H9 (cell line): Measurements from ENCODE around the gene RRP1B. TPM values are rescaled to one million over a fixed set of nuclear protein-coding genes. Genes with fewer than 3 reads are reported as not detected.
A peak's percentile ranks its signal among the peaks of the same experiment; 100 is the strongest.

Experiments used
- DNase-seq: peaks from one replicate; pipeline ENCODE4 v3.0.0-alpha.2; 2017
- H2AFZ ChIP-seq: one replicate; pipeline ENCODE4 v1.6.1; 2013; ENCODE audit warnings: mild to moderate bottlenecking, low read length, control low read depth, moderate library complexity
- H2AK5ac ChIP-seq: 2 replicates; pipeline ENCODE4 v1.6.1; 2013; ENCODE audit warnings: low read length, control low read depth, mixed read lengths; ENCODE audit not compliant: insufficient read length
- H2BK120ac ChIP-seq: one replicate; pipeline ENCODE4 v1.6.1; 2013; ENCODE audit warnings: low read depth, mild to moderate bottlenecking, low read length, control low read depth, inconsistent platforms; ENCODE audit not compliant: poor library complexity, severe bottlenecking
- H2BK12ac ChIP-seq: 2 replicates; pipeline ENCODE4 v1.6.1; 2013; ENCODE audit warnings: low read length, control low read depth, mixed read lengths, low read depth; ENCODE audit not compliant: insufficient read length
- H2BK15ac ChIP-seq: 2 replicates; pipeline ENCODE4 v1.6.1; 2013; ENCODE audit warnings: low read depth, low read length, control low read depth
- H2BK20ac ChIP-seq: one replicate; pipeline ENCODE4 v1.6.1; 2013; ENCODE audit warnings: low read depth, mild to moderate bottlenecking, low read length, control low read depth, inconsistent platforms; ENCODE audit not compliant: poor library complexity, severe bottlenecking
- H2BK5ac ChIP-seq: 2 replicates; pipeline ENCODE4 v1.6.1; 2013; ENCODE audit warnings: low read length, control low read depth, mixed read lengths; ENCODE audit not compliant: insufficient read length
- H3K14ac ChIP-seq: 2 replicates; pipeline ENCODE4 v1.6.1; 2013; ENCODE audit warnings: low read length, control low read depth; ENCODE audit not compliant: insufficient read depth
- H3K18ac ChIP-seq: 2 replicates; pipeline ENCODE4 v1.6.1; 2013; ENCODE audit warnings: low read depth, mild to moderate bottlenecking, mixed read lengths, low read length, control low read depth; ENCODE audit not compliant: insufficient read length
- H3K23ac ChIP-seq: 2 replicates; pipeline ENCODE4 v1.6.1; 2013; ENCODE audit warnings: low read length, control low read depth, mixed read lengths, low read depth; ENCODE audit not compliant: insufficient read length
- H3K23me2 ChIP-seq: 2 replicates; pipeline ENCODE4 v1.6.1; 2013; ENCODE audit warnings: low read depth, mild to moderate bottlenecking, mixed read lengths, low read length, control low read depth; ENCODE audit not compliant: insufficient read length, poor library complexity, severe bottlenecking
- H3K27ac ChIP-seq: 2 replicates; pipeline ENCODE4 v1.5.1; 2013; ENCODE audit warnings: low read length, control low read depth, mixed read lengths, low read depth; ENCODE audit not compliant: insufficient read length
- H3K27me3 ChIP-seq: 2 replicates; pipeline ENCODE4 v1.6.1; 2013; ENCODE audit warnings: low read length, control low read depth, inconsistent platforms; ENCODE audit not compliant: insufficient read depth
- H3K4ac ChIP-seq: 2 replicates; pipeline ENCODE4 v1.6.1; 2013; ENCODE audit warnings: low read depth, mild to moderate bottlenecking, control low read depth, inconsistent platforms, low read length, moderate library complexity
- H3K4me1 ChIP-seq: 2 replicates; pipeline ENCODE4 v1.6.1; 2013; ENCODE audit warnings: low read length, control low read depth, inconsistent platforms; ENCODE audit not compliant: insufficient read depth
- H3K4me2 ChIP-seq: 2 replicates; pipeline ENCODE4 v1.6.1; 2013; ENCODE audit warnings: low read length, control low read depth, mixed read lengths; ENCODE audit not compliant: insufficient read length, insufficient read depth
- H3K56ac ChIP-seq: 2 replicates; pipeline ENCODE4 v1.6.1; 2013; ENCODE audit warnings: low read depth, mild to moderate bottlenecking, mixed read lengths, low read length, control low read depth; ENCODE audit not compliant: insufficient read length
- H3K79me1 ChIP-seq: 2 replicates; pipeline ENCODE4 v1.6.1; 2013; ENCODE audit warnings: low read depth, mild to moderate bottlenecking, moderate library complexity, low read length, control low read depth, inconsistent platforms; ENCODE audit not compliant: insufficient read depth, poor library complexity, severe bottlenecking
- H3K79me2 ChIP-seq: 2 replicates; pipeline ENCODE4 v1.6.1; 2013; ENCODE audit warnings: low read length, control low read depth, inconsistent platforms; ENCODE audit not compliant: insufficient read depth
- H3K9ac ChIP-seq: 2 replicates; pipeline ENCODE4 v1.6.1; 2013; ENCODE audit warnings: low read length, control low read depth, mixed read lengths; ENCODE audit not compliant: insufficient read length; ENCODE audit errors: extremely low read depth
- H3K9me3 ChIP-seq: one replicate; pipeline ENCODE4 v1.6.1; 2013; ENCODE audit warnings: low read depth, low read length, inconsistent platforms; ENCODE audit not compliant: control insufficient read depth
- H3T11ph ChIP-seq: one replicate; pipeline ENCODE4 v1.6.1; 2013; ENCODE audit warnings: mild to moderate bottlenecking, low read length, control low read depth, inconsistent platforms
- H4K20me1 ChIP-seq: one replicate; pipeline ENCODE4 v1.6.1; 2013; ENCODE audit not compliant: control insufficient read depth, insufficient read length, insufficient read depth
- H4K5ac ChIP-seq: 2 replicates; pipeline ENCODE4 v1.6.1; 2013; ENCODE audit warnings: low read depth, mild to moderate bottlenecking, mixed read lengths, low read length, control low read depth; ENCODE audit not compliant: insufficient read length
- H4K8ac ChIP-seq: replicated peaks from 2 replicates; pipeline ENCODE4 v1.6.1; 2013; ENCODE audit warnings: low read length, control low read depth, mixed read lengths, low read depth; ENCODE audit not compliant: insufficient read length
- H4K91ac ChIP-seq: 2 replicates; pipeline ENCODE4 v1.6.1; 2013; ENCODE audit warnings: low read depth, mild to moderate bottlenecking, moderate library complexity, mixed read lengths, low read length, control low read depth; ENCODE audit not compliant: insufficient read length
- H3K27ac Mint-ChIP-seq, 3 experiments: 2 replicates in 2 of 3; 3 replicates in 1 of 3; pipeline ENCODE4 v1.8.0; 2020 to 2021; ENCODE audit warnings: mixed read lengths in 3 of 3, mild to moderate bottlenecking in 1 of 3, moderate library complexity in 1 of 3
- H3K27me3 Mint-ChIP-seq: 2 replicates; pipeline ENCODE4 v1.8.0; 2021; ENCODE audit warnings: low read depth, mild to moderate bottlenecking, moderate library complexity, mixed read lengths
- H3K36me3 Mint-ChIP-seq, 3 experiments: 2 replicates in 2 of 3; 3 replicates in 1 of 3; pipeline ENCODE4 v1.8.0; 2020 to 2021; ENCODE audit warnings: low read depth in 3 of 3, mixed read lengths in 3 of 3; ENCODE audit not compliant: insufficient read depth in 1 of 3
- H3K4me1 Mint-ChIP-seq, 2 experiments: 2 replicates each; pipeline ENCODE4 v1.8.0; 2020; ENCODE audit warnings: mixed read lengths in 2 of 2
- H3K4me3 Mint-ChIP-seq, 2 experiments: 2 replicates in 1 of 2; 3 replicates in 1 of 2; pipeline ENCODE4 v1.8.0; 2020 to 2021; ENCODE audit warnings: mild to moderate bottlenecking in 2 of 2, mixed read lengths in 2 of 2, moderate library complexity in 1 of 2
- H3K9me3 Mint-ChIP-seq, 2 experiments: 2 replicates in 1 of 2; 3 replicates in 1 of 2; pipeline ENCODE4 v1.8.0; 2020; ENCODE audit warnings: mild to moderate bottlenecking in 2 of 2, mixed read lengths in 2 of 2, moderate library complexity in 1 of 2
- CTCF ChIP-seq: fragments of 200-600 bp; sonication (generic); conservative IDR thresholded peaks from 3 replicates; pipeline ENCODE4 v1.8.0; 2021; ENCODE audit warnings: antibody characterized with exemption, mild to moderate bottlenecking
- WGBS: extraction: QIAGEN DNeasy Blood & Tissue Kit; methylation state at CpG from one replicate; pipeline ENCODE4 v1.1.7; 2013; ENCODE audit warnings: missing lambda C conversion rate, low lambda C conversion rate, mixed read lengths; ENCODE audit not compliant: insufficient read length; ENCODE audit errors: extremely low coverage; 5-methylcytosine and 5-hydroxymethylcytosine counted together
- total RNA-seq: library from RNA; stranded (reverse); gene quantifications from 2 replicates; pipeline ENCODE4 v1.2.1, GENCODE V29; 2021

Gene RRP1B
- total RNA-seq, 1 experiment from 2014 or later, result 96.6 TPM

- Histone ChIP-seq H3K18ac (no peak overlapping the region), H2BK120ac (no peak overlapping the region), H2BK5ac (no peak overlapping the region), H3K79me2 (peaks cover 7% of the 10 kb centered on the region; the same call in 1 of the 2 replicates), H3K9ac (no peak overlapping the region), H4K5ac (no peak overlapping the region), H4K8ac (no peak overlapping the region), H3K79me1 (no peaks in the 10 kb centered on the region), H3K56ac (no peak overlapping the region), H3K27ac (no peak overlapping the region), H3K27me3 (no peaks in the 10 kb centered on the region; the same call in 1 of the 2 replicates), H3T11ph (no peak overlapping the region), H4K91ac (no peak overlapping the region), H3K23ac (no peak overlapping the region), H4K20me1 (no peaks in the 10 kb centered on the region), H3K4ac (no peak overlapping the region), H2AK5ac (no peak overlapping the region), H2BK20ac (no peak overlapping the region), H3K4me1 (no peaks in the 10 kb centered on the region; the same call in 1 of the 2 replicates), H3K4me2 (no peak overlapping the region), H2AFZ (no peak overlapping the region), H3K14ac (no peak overlapping the region), H3K9me3 (no peaks in the 10 kb centered on the region), H2BK12ac (no peak overlapping the region), H3K23me2 (peaks cover 8% of the 10 kb centered on the region), H2BK15ac (no peak overlapping the region)
- peaks cover 17% of the 10 kb centered on the region for H3K27me3 Mint-ChIP-seq
- no peak for DNase-seq
- H3K9me3 Mint-ChIP-seq, result no peaks in the 10 kb centered on the region; a peak in 1 of 5 replicates
- no peak for TF ChIP-seq CTCF
- peaks cover 14 to 15% of the 10 kb centered on the region in 2 experiments for H3K4me1 Mint-ChIP-seq
- H3K36me3 Mint-ChIP-seq, result peaks cover 0 to 14% (median 7%) of the 10 kb centered on the region in 3 experiments; a peak in 5 of 7 replicates
- WGBS, result no CpG with 5 or more reads among the region's 4 CpGs
- H3K27ac Mint-ChIP-seq, result no peak overlapping the region
- H3K4me3 Mint-ChIP-seq, result peak overlapping the region; percentile 72 to 83; a peak in 3 of 5 replicates
These were observed 61.8 kb downstream of the RRP1B start for GRCh38 chr21:43721206-43721605.
